Ammon's horn (tissue), 1 donor: ENCODE results near the gene PRDM5.
A peak's percentile ranks its signal among the peaks of the same experiment; 100 is the strongest.
"Not testable (repeated sequence)": the region's sequence is repeated elsewhere in the genome, so short reads cannot be mapped to it uniquely, and the experiment has no call there.

Experiments used
- DNase-seq: peaks from one replicate; pipeline ENCODE4 v3.0.0-alpha.2; 2016; ENCODE audit warnings: low spot score

PRDM5 gene

DNA sequence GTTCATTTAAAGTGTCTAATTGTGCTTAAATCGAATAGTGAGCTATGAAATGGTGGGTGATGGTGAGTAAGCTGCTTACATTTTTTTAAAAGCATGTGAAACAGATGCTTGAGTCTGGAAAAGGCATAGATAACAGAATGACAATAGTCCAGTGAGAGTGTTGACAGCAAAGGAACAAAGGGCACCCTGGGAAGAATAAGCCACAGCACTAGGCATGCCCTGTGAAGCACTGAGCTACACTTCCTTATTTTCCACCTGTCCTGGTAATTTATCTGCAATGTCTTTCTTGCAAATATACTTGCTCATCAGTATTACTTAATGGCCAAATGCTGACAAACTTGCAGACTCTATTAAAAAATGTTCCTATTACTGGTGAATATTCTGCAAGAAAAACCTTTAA lies 168.7 kb downstream of the PRDM5 start:
- no peak for DNase-seq

DNA sequence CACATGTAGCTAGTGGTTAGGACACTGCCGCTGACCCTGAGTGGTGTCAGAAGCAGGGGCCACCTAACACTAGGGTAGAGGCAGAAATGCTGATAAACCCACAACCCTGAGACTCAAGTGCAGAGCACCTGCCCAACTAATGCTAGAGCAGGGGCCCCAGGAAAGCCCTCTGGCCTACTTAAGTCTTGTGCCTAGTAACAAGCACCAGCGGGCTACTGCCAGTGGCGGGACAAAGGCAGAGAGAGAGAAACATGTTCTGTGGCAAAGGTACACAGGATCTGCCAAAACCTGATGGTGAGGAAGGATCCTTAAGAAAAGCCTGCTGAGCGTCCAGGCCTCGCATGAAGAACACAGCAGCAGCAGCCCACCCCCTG lies 172.4 kb downstream of the PRDM5 start:
- no peak for DNase-seq

DNA sequence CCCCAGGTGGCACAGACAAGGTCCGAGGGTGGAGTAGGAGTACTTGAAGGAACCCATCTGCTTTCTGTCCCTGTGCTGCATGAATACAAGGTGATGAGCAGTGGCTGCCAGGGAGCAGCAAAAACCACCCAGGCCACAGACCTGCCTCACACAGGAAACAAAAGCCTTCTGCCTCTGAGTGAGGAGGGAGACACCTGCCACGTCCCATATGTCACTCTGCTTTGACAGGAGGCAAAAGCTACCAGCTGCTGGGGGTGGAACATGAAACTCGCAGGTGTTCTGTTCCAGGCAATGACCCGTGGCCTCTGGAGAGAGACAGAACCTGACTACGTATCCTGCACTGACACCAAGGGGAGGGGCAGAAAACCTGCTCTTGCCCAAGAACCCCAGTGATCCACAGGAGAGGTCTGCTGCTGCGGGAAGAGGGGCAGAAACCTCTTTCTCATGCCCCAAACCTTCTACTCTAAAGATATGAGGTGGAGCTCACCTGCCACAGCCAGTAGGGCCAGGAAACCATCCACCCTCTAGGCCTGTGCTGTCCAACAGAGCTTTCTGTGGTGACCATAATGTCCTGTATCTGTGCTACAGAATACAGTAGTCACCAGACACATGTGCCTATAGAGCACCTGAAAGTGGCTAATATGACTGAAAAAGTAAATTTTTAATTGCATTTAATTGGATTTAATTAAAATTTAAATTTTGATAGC lies 172.9 kb downstream of the PRDM5 start:
- DNase-seq: no peak

DNA sequence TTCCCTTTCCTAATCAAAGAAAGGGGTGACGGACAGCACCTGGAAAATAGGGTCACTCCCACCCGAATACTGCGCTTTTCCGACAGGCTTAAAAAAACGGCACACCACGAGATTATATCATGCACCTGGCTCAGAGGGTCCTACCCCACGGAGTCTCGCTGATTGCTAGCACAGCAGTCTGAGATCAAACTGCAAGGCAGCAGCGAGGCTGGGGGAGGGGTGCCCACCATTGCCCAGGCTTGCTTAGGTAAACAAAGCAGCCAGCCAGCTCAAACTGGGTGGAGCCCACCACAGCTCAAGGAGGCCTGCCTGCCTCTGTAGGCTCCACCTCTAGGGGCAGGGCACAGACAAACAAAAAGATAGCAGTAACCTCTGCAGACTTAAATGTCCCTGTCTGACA lies 180.9 kb downstream of the PRDM5 start:
- DNase-seq: not testable (repeated sequence)

DNA sequence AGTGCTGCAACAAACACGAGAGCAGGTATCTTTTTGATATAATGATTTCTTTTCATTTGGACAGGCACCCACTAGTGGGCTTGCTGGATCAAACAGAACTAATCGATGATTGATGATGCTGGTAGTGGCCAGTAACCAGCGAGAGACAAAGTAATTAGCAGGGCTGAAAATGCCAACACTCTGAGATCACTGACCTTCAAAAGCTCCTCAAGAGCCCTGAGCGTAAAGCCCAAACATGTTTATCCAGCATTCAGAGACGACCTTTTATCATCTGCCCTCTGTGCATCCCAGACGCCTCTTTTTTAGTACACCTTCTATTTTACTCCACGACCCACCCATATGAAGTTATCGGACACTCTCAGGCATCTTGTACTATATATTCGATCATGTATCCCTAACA lies 186.2 kb downstream of the PRDM5 start:
- DNase-seq: no peak

DNA sequence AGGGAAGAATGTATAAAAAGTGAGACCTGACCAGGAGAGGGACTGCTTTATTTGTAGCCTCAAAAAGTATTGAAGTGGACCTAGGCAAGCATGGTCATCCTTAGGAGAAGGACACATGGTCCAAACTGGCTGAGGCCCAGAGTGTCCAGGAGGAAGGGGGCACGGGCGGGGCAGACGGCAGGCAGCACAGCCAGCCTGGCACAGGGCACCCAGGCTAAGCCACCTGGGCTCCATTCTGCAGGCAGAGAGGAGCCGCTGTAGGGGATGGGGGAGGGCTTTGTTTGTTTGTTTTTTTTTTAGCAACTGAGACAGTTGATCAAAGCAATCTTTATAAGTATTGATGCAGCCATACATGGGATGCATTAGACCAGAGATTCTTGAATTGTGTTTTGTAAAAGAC lies 188.6 kb downstream of the PRDM5 start:
- no peak for DNase-seq

DNA sequence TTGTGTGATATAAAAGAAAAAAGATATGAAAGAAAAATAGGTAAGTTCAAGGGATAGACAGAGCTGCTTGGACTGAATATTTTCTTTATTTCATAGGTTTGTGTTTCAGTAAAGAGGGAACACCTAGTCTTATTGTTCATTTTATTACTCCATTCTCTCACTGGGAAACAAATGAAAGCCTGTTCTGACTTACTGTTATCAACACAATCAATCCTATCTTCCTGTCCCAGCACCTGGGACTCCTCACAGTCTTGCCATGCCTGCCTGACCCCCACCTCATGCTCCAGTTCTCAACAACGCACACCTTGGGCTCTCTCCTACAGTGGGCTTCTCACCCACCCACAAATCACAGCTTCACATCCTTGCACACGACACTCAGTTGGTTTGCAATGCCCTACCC lies 189.5 kb downstream of the PRDM5 start:
- no peak for DNase-seq

DNA sequence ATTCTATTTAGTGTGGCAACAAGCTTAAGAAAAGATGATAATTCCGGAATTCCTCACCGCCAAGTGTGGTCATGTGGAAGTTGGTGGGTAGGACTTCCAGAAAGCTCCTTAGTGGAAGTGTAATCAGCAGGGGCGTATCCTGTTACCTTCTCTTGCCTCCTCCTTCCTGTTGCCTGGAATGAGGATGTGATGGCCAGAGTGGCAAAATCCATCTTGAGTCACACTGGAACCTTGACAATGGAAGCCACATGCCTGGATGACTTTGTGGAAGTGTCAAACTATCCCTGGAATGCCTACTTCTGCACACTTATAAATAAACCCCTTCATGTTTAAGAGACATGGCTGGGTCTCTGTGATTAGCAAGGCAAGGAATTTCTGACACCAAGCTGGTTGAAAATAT lies 191.0 kb downstream of the PRDM5 start:
- no peak for DNase-seq

DNA sequence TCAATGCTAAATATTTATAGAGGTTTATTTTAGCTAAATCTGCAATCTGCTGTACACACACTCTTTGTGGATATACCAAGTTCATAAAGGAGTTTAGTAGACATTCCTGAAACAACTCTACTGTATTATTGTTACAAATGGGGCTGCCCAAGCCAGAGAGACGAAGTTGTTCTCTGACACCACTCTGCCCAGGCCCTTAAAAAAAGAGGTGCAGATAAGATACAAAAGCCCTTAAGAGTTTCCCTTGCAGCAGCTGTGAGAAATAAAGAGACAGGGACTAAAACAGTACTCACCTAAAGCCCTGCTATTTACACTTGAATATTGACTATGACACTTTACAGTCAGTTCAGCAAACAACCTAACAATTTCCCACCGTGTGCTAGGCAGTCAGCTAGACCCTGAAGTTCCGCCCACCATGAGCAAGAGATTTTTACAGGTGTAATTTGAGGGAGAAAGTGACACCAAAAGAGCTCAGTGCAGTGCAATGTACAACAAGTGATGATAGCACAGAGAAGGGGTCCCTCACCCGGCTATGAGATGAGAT lies 191.7 kb downstream of the PRDM5 start:
- no peak for DNase-seq

DNA sequence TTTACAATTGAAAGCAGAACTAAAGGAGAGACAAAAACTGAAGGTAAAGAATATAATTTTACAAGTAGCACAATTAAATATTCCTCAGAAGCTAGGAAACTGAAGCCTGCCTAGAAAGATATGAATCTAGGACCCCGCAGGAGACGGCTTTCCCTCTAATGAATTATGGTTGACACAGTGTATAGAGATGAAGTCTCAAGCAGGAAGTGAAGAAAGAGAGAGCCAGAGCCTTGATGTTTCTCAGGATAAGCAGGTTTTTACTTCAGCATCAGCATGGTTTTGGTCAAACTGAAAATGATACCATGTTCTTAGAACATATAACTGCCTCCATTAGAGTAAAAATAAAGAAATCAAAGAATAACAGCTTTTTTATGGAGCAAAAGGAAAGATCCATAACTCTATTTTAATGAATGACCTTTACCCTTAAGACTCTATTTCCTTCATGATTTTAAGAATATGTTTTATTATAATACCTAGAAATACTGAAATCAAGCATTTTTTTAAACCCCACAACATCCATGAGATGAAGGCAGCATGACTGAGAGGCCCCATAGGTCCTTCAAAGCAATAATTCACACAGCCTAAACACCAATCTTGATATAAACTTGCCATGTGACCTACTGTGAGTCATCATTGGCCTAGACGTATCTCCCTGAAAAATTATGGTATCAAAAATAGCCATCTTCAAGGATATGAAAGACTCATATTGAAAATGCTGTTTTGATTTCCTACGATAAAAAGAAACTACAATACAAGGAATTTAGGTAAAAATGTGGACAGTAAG lies 193.4 kb downstream of the PRDM5 start:
- DNase-seq: no peak

DNA sequence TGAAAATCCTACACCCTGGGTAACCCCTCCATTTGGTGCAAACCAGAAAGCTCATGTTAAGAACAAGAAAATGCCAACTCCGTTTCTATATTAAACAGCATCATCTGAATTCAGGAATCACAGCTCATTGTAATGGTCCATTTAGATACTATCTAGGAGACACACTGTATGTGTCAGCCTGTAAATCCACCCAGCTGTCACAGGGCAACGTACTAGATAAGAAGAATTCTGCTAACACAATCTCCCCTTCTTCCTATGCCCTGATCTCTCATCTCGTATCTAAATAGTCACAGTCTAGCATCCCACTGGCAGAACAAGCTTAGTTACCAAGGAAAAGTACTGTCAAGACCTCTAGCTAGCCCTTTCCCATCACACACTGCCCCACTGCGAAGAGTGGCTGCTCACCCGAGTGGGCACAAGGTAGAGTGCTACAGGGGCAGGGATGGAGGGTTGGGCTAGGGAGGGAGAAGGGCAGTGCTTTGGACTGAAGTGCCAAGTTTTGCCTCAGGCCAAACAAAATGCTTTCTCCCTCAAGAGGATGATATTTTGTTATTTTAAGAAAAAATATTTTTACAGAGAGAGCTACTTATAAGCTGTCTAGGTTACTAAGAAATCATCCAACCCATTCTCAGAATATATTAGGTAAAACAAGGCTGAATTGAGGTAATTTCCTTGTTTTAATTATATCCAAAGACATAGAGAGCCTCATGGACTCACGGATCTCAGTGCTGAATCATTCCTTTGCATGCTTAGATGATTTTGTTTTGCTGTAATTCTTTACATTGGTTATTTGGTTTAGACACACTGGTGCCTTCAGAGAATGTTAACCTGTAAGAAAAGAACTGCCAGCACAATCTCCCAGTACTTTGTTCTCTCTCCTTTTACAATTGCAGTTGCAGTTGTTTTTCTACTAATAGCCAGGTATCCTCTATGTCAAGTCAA lies 196.6 kb downstream of the PRDM5 start:
- DNase-seq: no peak

DNA sequence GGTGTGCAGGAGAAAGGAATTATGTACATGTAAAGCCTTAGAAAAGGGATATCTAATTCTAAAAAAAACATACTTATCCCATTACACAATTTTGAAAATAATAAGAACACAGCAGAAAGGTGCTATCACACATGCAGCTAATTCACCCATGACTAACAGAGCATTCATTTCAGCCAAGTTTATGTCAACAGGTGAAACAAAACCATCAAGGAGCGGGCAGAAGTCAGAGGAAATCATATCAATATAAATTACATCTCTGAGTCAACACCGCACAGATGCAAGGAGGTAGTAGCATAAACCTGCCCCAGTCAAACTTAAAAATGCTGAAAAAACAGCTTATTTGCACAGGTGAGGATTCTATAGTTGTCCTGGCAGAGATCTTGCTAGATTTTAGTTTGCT lies 197.9 kb downstream of the PRDM5 start:
- DNase-seq: no peak

DNA sequence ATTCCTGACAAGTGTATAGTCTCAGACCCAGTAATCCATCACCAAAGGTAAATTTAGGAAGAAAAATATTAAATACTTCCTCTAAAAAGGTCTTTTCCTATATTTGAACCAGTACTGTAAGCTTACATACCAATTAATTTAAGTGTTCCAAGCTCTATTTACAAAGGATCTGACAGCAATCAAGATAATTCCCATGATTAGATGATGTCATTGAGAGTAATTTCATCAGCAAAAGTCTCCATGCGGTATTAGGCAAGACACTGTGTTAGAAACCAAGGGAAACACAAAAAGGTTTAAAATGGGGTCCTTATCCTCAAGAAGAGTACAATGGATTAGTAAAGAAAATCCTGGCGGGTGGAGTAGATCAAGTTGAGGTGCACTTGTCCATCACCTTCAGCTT lies 198.5 kb downstream of the PRDM5 start:
- DNase-seq: no peak

DNA sequence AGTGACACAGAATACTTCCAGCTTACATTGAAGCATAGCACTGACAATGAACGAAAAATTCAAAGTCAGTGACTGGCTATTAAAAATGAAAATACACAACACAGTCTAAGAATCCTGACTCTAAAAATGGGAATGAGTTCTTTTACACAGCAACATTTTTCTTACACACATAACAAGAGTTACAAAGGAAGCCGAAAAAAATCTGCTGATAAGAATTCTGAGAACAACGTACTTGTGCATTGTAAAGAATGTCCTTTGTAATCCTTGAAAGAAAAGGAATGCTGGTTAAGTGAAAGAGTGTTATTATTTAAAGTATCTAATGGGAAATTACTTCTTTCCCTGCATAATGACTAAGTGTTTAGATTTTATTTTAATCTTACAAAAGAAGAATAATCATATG lies 199.4 kb downstream of the PRDM5 start:
- no peak for DNase-seq

DNA sequence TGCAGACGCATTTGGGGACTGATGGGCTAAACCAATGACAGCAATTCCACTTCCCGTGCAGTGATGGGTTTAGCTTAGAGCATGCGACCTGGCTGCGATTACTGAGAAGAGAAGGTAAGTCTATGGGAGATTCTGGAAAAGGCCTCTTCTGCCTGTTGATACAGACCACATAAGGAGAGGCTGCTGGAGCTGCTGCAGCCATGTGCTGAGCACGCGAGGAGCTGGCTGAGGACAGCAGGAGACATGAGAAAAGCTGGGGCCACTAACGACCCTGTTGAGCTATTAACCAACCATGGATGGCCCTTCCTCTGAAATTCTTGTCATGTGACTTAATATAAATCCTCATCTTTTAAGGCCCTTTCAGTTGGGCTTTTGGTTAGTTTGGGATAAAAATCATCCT lies 199.9 kb downstream of the PRDM5 start:
- no peak for DNase-seq

DNA sequence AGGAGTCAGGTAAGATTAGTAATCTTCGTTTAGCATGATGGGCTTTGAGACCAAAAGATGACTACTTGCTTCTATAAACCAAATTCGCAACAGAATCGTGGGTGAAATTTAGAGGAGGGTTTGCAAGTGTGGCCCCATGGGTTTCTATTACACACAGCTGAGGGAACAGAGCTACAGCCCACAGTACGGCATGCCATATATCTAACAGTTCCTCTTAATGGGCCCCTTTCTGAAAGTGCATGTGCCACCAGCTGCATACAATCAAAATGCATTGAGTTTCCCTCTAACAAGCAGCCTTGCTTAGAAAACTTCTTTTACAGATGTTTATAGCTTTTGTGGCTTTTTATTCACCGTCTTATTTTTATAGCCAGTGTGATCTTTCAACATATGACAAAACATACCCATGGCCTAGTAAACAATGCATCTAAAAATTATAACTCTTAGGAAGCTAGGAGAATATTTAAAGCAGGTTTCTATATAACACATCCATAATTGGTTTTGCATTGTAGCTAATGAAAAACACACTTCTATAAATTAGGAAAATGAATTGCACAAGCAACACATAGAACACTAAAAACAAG lies 202.1 kb downstream of the PRDM5 start:
- no peak for DNase-seq

DNA sequence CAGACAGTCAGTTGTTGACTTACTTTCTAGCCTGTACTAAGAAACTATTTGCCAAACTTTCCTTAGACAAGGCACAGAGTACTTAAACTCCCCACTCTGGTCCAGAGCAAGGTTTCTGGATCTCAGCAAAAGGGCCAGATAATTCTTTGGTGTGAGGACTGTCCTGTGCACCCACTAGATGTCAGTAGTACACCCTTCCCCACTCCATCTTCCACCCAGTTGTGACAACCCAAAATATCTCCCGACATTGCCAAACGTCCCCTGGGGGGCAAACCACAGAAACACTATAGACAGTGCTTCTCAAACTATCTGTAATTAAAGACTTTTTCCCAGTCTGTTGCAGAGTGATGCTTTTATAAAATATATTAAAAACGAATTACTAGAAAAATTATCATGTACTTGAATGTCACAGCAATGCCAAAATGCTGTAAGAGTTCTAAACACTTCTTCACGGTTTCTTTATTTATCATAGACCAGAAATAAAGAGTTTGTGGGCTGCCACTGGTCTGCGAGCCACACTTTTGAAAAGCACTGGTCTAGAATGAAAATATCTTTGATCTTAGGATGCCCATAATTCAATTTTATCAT lies 203.5 kb downstream of the PRDM5 start:
- DNase-seq: peak; percentile 38

DNA sequence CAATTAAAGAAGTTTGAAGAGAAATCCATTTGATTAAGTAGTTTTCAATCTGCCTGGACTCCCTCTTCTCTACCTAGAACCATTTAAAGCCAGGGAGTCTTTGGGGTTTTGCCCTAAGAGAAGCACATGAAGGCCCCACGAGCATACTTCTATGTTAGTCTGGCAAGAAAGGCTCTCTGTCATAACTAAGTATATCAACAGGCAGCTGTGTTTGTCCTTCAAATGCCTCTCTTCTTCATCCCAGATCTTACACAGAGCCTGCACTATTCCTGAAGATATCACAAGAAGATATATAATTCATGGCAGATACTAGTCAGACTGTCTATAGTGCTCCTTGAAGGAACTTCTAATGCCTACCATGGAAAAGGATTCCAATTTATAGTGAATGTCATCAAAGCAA lies 206.2 kb downstream of the PRDM5 start:
- no peak for DNase-seq

DNA sequence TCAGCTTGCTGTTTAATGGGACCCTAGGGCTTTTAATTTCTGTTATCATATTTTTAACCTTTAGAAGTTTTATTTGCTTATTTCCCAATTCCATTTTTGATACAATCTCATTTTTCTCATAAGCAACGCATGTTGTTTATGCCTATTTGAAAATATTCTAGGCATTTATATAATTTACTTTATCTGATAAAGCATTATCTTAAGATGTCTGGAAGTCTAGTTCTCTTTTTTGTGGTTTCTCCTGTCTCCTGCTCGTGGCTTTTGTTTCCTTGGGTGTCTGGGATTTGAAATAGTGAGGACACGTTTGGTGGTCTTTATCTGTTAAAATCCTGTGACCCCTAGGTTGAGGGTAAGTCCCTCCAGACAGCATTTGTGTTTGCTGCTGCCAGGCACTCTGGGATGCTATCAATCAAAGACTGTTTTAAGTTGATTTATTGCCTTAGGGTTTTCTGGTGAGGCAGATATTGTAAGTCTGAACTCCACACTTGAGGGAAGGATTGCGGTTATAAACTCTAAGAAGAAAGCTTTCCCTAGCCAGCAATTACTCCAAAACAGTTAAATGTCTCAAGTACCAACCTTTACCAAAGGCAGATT lies 208.0 kb downstream of the PRDM5 start:
- DNase-seq: no peak

DNA sequence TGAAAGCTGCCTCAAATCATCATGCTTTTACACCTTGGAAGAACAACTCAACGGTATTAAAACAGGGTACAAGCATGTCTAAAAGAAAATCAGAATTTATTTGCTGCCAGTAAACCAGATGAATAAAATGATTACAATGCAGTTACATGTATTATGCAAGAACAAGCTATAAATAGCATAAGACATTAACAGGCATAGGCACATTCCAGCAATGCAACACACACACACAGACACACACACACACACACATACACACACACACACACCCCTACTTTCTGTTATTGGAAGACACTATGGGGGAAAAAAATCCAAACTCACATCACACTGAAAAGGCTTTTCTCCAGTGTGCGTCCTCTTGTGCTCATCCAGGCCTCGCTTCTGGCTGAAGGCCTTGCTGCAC lies 212.5 kb downstream of the PRDM5 start:
- DNase-seq: no peak

DNA sequence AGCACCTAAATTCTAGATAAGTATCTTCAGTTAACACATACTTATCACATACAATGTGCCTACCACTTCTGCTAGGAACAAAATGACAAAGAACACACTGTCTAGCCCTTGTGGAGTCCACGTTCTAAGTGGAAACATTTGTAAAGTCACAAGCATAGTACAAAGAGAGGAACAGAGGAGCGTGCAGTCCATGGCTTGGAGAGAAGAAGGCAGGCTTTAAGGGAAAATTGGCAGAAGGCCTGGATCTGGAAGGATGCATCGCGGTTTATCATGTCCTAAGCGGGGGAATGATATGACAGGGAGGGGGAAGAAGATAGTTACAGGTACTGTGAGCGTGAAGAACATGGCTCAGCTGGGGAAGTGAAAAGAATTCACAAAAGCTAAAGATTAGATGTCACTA lies 218.0 kb downstream of the PRDM5 start:
- no peak for DNase-seq
